Measurements from ENCODE around the gene UBE2Q2. TPM values are rescaled to one million over a fixed set of nuclear protein-coding genes. Genes with fewer than 3 reads are reported as not detected.

UBE2Q2 gene
- total and polyA plus RNA-seq, 2 of the 4 experiments (the other 2 are of a cell fraction) = 18.0 to 28.9 TPM

- Histone ChIP-seq H3K36me3 (ENCODE audit: control insufficient read depth, insufficient read depth, low read length) (peaks cover 10% of the 10 kb centered on the region), H4K5ac (ENCODE audit: low read depth, low read length) (no peak overlapping the region), H2BK20ac (ENCODE audit: low read depth, low read length) (no peak overlapping the region), H3K14ac (replicated peaks; ENCODE audit: low read depth, low read length) (no peak overlapping the region), H4K8ac (ENCODE audit: low read depth in 2 of 2, low read length in 2 of 2) (no peak overlapping the region), H3K27ac (ENCODE audit: insufficient read depth, low read length) (no peak overlapping the region), H4K20me1 (ENCODE audit: insufficient read depth, low read length) (peaks cover 3% of the 10 kb centered on the region; the same call in 1 of the 2 replicates), H4K91ac (ENCODE audit: insufficient read depth, low read depth, low read length) (no peak overlapping the region), H3K79me1 (ENCODE audit: low read depth in 1 of 2, low read length in 2 of 2) (peaks cover 21 to 40% of the 10 kb centered on the region in 2 experiments), H3K27me3 (ENCODE audit: control insufficient read depth, insufficient read depth, low read length) (no peaks in the 10 kb centered on the region), H2AK9ac (replicated peaks; ENCODE audit: low read depth, low read length, poor library complexity) (no peak overlapping the region), H2BK120ac (ENCODE audit: low read depth, low read length) (no peak overlapping the region), H3K4me1 (ENCODE audit: control insufficient read depth, insufficient read depth, low read length) (peaks cover 4% of the 10 kb centered on the region; the same call in 1 of the 2 replicates), H3K9ac (ENCODE audit: low read depth, low read length) (no peak overlapping the region), H3K9me1 (ENCODE audit: insufficient read depth, low read length) (peaks cover 14% of the 10 kb centered on the region), H2BK5ac (ENCODE audit: low read depth, low read length, poor library complexity, severe bottlenecking) (no peak overlapping the region), H3K18ac (ENCODE audit: low read depth, low read length) (no peak overlapping the region), H3K23ac (ENCODE audit: low read depth, low read length) (no peak overlapping the region), H3K4me3 (ENCODE audit: insufficient read depth, low read depth, low read length) (no peak overlapping the region), H3K4me2 (ENCODE audit: low read depth, low read length) (no peak overlapping the region), H3K4ac (ENCODE audit: low read depth, low read length) (no peak overlapping the region), H3K9me3 (ENCODE audit: control insufficient read depth, insufficient read depth, low read length) (no peaks in the 10 kb centered on the region), H2AFZ (replicated peaks; ENCODE audit: low read length, poor library complexity) (no peak overlapping the region), H2AK5ac (ENCODE audit: low read depth, low read length) (no peak overlapping the region), H2BK15ac (ENCODE audit: low read depth, low read length) (no peak overlapping the region), H3K56ac (ENCODE audit: extremely low read depth, insufficient read depth, low read length) (no peak overlapping the region)
- TF ChIP-seq CHD1 (IDR thresholded peaks at IDR 0.05; ENCODE audit: low read depth, low read length) = no peak
- TF ChIP-seq RCOR1 (IDR thresholded peaks at IDR 0.05; ENCODE audit: insufficient replicate concordance, low read length) = no peak
- TF ChIP-seq, protein P1, sequence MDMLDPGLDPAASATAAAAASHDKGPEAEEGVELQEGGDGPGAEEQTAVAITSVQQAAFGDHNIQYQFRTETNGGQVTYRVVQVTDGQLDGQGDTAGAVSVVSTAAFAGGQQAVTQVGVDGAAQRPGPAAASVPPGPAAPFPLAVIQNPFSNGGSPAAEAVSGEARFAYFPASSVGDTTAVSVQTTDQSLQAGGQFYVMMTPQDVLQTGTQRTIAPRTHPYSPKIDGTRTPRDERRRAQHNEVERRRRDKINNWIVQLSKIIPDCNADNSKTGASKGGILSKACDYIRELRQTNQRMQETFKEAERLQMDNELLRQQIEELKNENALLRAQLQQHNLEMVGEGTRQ (IDR thresholded peaks at IDR 0.05; ENCODE audit: low read depth, low read length) = no peak
- TF ChIP-seq CEBPB (IDR thresholded peaks at IDR 0.05; ENCODE audit: low read depth, low read length) = no peak
- no peak for TF ChIP-seq FOS (IDR thresholded peaks at IDR 0.05; ENCODE audit: low read depth, low read length)
- TF ChIP-seq SMC3 (IDR thresholded peaks at IDR 0.05; ENCODE audit: low read depth, low read length) = no peak
- TF ChIP-seq MAFK (IDR thresholded peaks at IDR 0.05; ENCODE audit: low read depth, low read length) = no peak
- no peak for TF ChIP-seq POLR2A (IDR thresholded peaks at IDR 0.05; ENCODE audit: low read depth, low read length)
- TF ChIP-seq MXI1 (IDR thresholded peaks at IDR 0.05; ENCODE audit: borderline replicate concordance, low read depth, low read length) = no peak
- TF ChIP-seq MAZ (IDR thresholded peaks at IDR 0.05; ENCODE audit: borderline replicate concordance, low read depth, low read length) = no peak
- TF ChIP-seq RFX5 (IDR thresholded peaks at IDR 0.05; ENCODE audit: low read depth, low read length) = no peak
- no peak for TF ChIP-seq NFE2L2 (IDR thresholded peaks at IDR 0.05; ENCODE audit: low read depth, low read length)
- no peak for TF ChIP-seq BHLHE40 (IDR thresholded peaks at IDR 0.05; ENCODE audit: low read depth, low read length)
- no peak for TF ChIP-seq RAD21 (IDR thresholded peaks at IDR 0.05; ENCODE audit: low read length)
- 33% methylated on average over 3 of the region's 8 CpGs; no CpG with 5 or more reads in 1 of the 2 experiments for WGBS, 2 experiments (ENCODE audit: extremely low coverage in 2 of 2, insufficient read length in 1 of 2)
- ChIA-PET CTCF (no interaction called here), POLR2A (ENCODE audit: unreplicated experiment) (no interaction called here)
- intact Hi-C loops (cut with micrococcal nuclease) (no loop called here), in situ Hi-C loops (cut with MboI; ENCODE audit: low sequenced_read_pairs) (no loop called here), dilution Hi-C loops (cut with HindIII; ENCODE audit: low sequenced_read_pairs, unreplicated experiment) (no loop called here)
- DNase-seq = no peak
- ATAC-seq (ENCODE audit: low read depth) = no peak
- no TSS peak for BruUV-seq (replicated peaks)
Measured at GRCh38 chr15:75902129-75902557, 58.9 kb downstream of the UBE2Q2 start.
